22Rv1 (cell line): ENCODE data around the gene RNASET2.

Source experiments
- CTCF ChIP-seq: fragments of 450-650 bp; IDR thresholded peaks from 2 replicates; pipeline ENCODE4 v1.5.1; 2017; ENCODE audit warnings: mild to moderate bottlenecking
- ZFX ChIP-seq: fragments of 450-650 bp; IDR thresholded peaks from 2 replicates; pipeline ENCODE4 v1.6.1; 2017; ENCODE audit warnings: antibody characterized with exemption, borderline replicate concordance

- no peak for TF ChIP-seq CTCF
- TF ChIP-seq ZFX: no peak
Observed at GRCh38 chr6:166900956-166901607, 55.3 kb downstream of the RNASET2 start.
